Gastroesophageal sphincter (tissue), 3 donors: ENCODE measurements around the gene INO80C.

Experiments used
- EP300 ChIP-seq: sonication (generic); formaldehyde crosslinking; IDR thresholded peaks from one replicate; pipeline ENCODE4 v1.6.1; 2017; ENCODE audit warnings: antibody characterized with exemption, mild to moderate bottlenecking
- POLR2A ChIP-seq, 2 donors: fragments of 450-650 bp; IDR thresholded peaks; one replicate each; pipeline ENCODE4 v1.6.1; 2017; ENCODE audit warnings: antibody characterized with exemption in 2 of 2, mild to moderate bottlenecking in 2 of 2, moderate library complexity in 1 of 2
- POLR2AphosphoS5 ChIP-seq: sonication (generic); formaldehyde crosslinking; IDR thresholded peaks from one replicate; pipeline ENCODE4 v1.6.1; 2017; ENCODE audit warnings: antibody characterized with exemption
- TF ChIP-seq, protein P1 (sequence below), 4 experiments: fragments of 200-600 bp in 2 of 4; fragments of 450-650 bp in 2 of 4; sonication (generic) in 1 of 4; IDR thresholded peaks; one replicate each; pipeline ENCODE4 v1.5.1; 2017 to 2019; ENCODE audit warnings: antibody characterized with exemption in 4 of 4, mild to moderate bottlenecking in 2 of 4, moderate library complexity in 2 of 4

DNA sequence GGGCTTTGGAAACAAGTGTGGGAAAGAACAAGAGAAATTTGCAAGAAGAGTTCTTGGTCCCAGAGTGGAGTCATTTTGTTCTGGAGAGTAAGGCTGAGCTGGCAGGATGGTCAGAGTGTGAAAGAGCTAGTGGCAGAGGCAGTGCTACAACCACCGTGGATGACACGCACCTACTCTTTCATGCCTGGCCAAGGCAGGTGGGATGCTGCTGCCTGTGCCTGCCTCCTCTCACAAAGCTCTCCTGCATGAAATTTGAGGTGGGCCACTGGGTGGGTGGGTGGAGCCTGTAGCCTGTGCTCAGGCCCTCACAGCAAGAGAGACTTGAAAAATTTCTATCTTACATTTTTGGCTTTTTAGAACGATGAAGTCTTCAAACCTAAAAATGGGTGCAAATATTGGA is 9.4 kb upstream of the INO80C start:
- TF ChIP-seq EP300, result no peak
- TF ChIP-seq, protein P1, sequence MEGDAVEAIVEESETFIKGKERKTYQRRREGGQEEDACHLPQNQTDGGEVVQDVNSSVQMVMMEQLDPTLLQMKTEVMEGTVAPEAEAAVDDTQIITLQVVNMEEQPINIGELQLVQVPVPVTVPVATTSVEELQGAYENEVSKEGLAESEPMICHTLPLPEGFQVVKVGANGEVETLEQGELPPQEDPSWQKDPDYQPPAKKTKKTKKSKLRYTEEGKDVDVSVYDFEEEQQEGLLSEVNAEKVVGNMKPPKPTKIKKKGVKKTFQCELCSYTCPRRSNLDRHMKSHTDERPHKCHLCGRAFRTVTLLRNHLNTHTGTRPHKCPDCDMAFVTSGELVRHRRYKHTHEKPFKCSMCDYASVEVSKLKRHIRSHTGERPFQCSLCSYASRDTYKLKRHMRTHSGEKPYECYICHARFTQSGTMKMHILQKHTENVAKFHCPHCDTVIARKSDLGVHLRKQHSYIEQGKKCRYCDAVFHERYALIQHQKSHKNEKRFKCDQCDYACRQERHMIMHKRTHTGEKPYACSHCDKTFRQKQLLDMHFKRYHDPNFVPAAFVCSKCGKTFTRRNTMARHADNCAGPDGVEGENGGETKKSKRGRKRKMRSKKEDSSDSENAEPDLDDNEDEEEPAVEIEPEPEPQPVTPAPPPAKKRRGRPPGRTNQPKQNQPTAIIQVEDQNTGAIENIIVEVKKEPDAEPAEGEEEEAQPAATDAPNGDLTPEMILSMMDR (IDR thresholded peaks at IDR 0.05), result no peak
- no peak for TF ChIP-seq POLR2AphosphoS5
- TF ChIP-seq POLR2A (IDR thresholded peaks at IDR 0.05), result no peak
